ENCODE measurements around the gene EHF. TPM values are rescaled to one million over a fixed set of nuclear protein-coding genes. Genes with fewer than 3 reads are reported as not detected.

EHF gene
- total and polyA plus RNA-seq, 9 of the 15 experiments (the other 6 are each of a cell fraction or from before 2014, with no cell fraction given) = 0.04 to 0.54 (median 0.37) TPM

- peak; percentile 58 for TF ChIP-seq CEBPG (CRISPR knock-in tag; IDR thresholded peaks at IDR 0.05)
- peak; percentile 98 for TF ChIP-seq CEBPG (tag; conservative IDR thresholded peaks at IDR 0.05 in 1 of 2, IDR thresholded peaks at IDR 0.05 in 1 of 2)
- no peak for TF ChIP-seq ZNF197 (CRISPR knock-in tag; IDR thresholded peaks at IDR 0.05; ENCODE audit: low read depth)
- TF ChIP-seq CEBPB (tag; IDR thresholded peaks at IDR 0.05) = peak; percentile 97
- 0 out of 2 replicates have a peak, but pooled peaks have one; percentile 22 for TF ChIP-seq GABPA (tag; conservative IDR thresholded peaks at IDR 0.05; ENCODE audit: low read depth)
- no peak for TF ChIP-seq ILF3 (IDR thresholded peaks at IDR 0.05; ENCODE audit: borderline replicate concordance)
- peak; percentile 78 for TF ChIP-seq ETV1 (tag; conservative IDR thresholded peaks at IDR 0.05; ENCODE audit: low read depth)
- TF ChIP-seq U2AF1 (optimal IDR thresholded peaks at IDR 0.05; ENCODE audit: low read depth, low read length) = no peak
- TF ChIP-seq, protein P1, sequence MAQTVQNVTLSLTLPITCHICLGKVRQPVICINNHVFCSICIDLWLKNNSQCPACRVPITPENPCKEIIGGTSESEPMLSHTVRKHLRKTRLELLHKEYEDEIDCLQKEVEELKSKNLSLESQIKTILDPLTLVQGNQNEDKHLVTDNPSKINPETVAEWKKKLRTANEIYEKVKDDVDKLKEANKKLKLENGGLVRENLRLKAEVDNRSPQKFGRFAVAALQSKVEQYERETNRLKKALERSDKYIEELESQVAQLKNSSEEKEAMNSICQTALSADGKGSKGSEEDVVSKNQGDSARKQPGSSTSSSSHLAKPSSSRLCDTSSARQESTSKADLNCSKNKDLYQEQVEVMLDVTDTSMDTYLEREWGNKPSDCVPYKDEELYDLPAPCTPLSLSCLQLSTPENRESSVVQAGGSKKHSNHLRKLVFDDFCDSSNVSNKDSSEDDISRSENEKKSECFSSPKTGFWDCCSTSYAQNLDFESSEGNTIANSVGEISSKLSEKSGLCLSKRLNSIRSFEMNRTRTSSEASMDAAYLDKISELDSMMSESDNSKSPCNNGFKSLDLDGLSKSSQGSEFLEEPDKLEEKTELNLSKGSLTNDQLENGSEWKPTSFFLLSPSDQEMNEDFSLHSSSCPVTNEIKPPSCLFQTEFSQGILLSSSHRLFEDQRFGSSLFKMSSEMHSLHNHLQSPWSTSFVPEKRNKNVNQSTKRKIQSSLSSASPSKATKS (CRISPR knock-in tag; IDR thresholded peaks at IDR 0.05) = no peak
- no peak for TF ChIP-seq ZBTB43 (CRISPR knock-in tag; IDR thresholded peaks at IDR 0.05)
- TF ChIP-seq CTBP1 (IDR thresholded peaks at IDR 0.05; ENCODE audit: borderline replicate concordance) = peak; percentile 34; the same call in 1 of the 2 replicates
- peak; percentile 92 for TF ChIP-seq MEIS2 (IDR thresholded peaks at IDR 0.05; ENCODE audit: partially characterized antibody)
- TF ChIP-seq, protein P2, sequence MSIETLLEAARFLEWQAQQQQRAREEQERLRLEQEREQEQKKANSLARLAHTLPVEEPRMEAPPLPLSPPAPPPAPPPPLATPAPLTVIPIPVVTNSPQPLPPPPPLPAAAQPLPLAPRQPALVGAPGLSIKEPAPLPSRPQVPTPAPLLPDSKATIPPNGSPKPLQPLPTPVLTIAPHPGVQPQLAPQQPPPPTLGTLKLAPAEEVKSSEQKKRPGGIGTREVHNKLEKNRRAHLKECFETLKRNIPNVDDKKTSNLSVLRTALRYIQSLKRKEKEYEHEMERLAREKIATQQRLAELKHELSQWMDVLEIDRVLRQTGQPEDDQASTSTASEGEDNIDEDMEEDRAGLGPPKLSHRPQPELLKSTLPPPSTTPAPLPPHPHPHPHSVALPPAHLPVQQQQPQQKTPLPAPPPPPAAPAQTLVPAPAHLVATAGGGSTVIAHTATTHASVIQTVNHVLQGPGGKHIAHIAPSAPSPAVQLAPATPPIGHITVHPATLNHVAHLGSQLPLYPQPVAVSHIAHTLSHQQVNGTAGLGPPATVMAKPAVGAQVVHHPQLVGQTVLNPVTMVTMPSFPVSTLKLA (conservative IDR thresholded peaks at IDR 0.05) = no peak
- TF ChIP-seq DNMT1 (IDR thresholded peaks at IDR 0.05) = no peak
- 0 out of 2 replicates have a peak, but pooled peaks have one; percentile 23 for TF ChIP-seq IRF9 (tag; IDR thresholded peaks at IDR 0.05)
- TF ChIP-seq JUN (IDR thresholded peaks at IDR 0.05; ENCODE audit: borderline replicate concordance, low read depth, low read length) = no peak
- TF ChIP-seq JUN (CRISPR knock-in tag; IDR thresholded peaks at IDR 0.05; ENCODE audit: borderline replicate concordance) = no peak
- TF ChIP-seq ZNF354B (CRISPR knock-in tag; IDR thresholded peaks at IDR 0.05) = no peak
- TF ChIP-seq CREM (IDR thresholded peaks at IDR 0.05; ENCODE audit: low read depth) = peak; percentile 12; the same call in 1 of the 2 replicates
Measured at GRCh38 chr11:34654483-34655334, 33.8 kb downstream of the EHF start (continued).

Data from K562 (cell line).